ENCODE measurements around the gene GSTT4. TPM values are rescaled to one million over a fixed set of nuclear protein-coding genes. Genes with fewer than 3 reads are reported as not detected.
"Not testable (repeated sequence)": the region's sequence is repeated elsewhere in the genome, so short reads cannot be mapped to it uniquely, and the experiment has no call there.

GSTT4 gene
- total and polyA plus RNA-seq, 4 donors = not detected

- no peaks in the 10 kb centered on the region for H3K27me3 ChIP-seq (ENCODE audit: control insufficient read depth in 1 of 2, insufficient read depth in 2 of 2, low read length in 1 of 2)
- H3K4me3 ChIP-seq (ENCODE audit: low read length in 2 of 2) = no peak overlapping the region
- DNase-seq = no peak
- no peaks in the 10 kb centered on the region for H3K36me3 ChIP-seq (ENCODE audit: control insufficient read depth in 1 of 2, insufficient read depth in 2 of 2, low read length in 1 of 2)
- ATAC-seq (ENCODE audit: low FRiP score) = no peak
- intact Hi-C loops (cut with DNase I) = no loop called here
- no peak overlapping the region for H3K27ac ChIP-seq (ENCODE audit: low read depth in 1 of 2, low read length in 2 of 2)
- no peaks in the 10 kb centered on the region for H3K9me3 ChIP-seq (ENCODE audit: control insufficient read depth, low read length)
- H3K4me1 ChIP-seq (ENCODE audit: control insufficient read depth in 1 of 2, insufficient read depth in 2 of 2, low read length in 2 of 2) = no peaks in the 10 kb centered on the region
- 72 to 80% methylated on average over 10 of the region's 10 CpGs for WGBS, 2 donors
Measured at GRCh38 chr22:24006207-24006913, 1.1 kb upstream of the GSTT4 start.

GRCh38 chr22:24003887-24004286 is 1.4 kb downstream of the GSTT4 start:
- ATAC-seq (ENCODE audit: low FRiP score) (no peak), DNase-seq (no peak)
- intact Hi-C loops (cut with DNase I) = no loop called here
- Histone ChIP-seq H3K4me1 (ENCODE audit: control insufficient read depth in 1 of 2, insufficient read depth in 2 of 2, low read length in 2 of 2) (no peaks in the 10 kb centered on the region), H3K9me3 (ENCODE audit: control insufficient read depth, low read length) (no peaks in the 10 kb centered on the region), H3K27me3 (ENCODE audit: control insufficient read depth in 1 of 2, insufficient read depth in 2 of 2, low read length in 1 of 2) (no peaks in the 10 kb centered on the region), H3K4me3 (ENCODE audit: low read length in 2 of 2) (no peak overlapping the region), H3K27ac (ENCODE audit: low read depth in 1 of 2, low read length in 2 of 2) (no peak overlapping the region), H3K36me3 (ENCODE audit: control insufficient read depth in 1 of 2, insufficient read depth in 2 of 2, low read length in 1 of 2) (no peaks in the 10 kb centered on the region)
- WGBS, 2 donors = 89 to 91% methylated on average over 9 of the region's 9 CpGs

- ATAC-seq (ENCODE audit: low FRiP score) = no peak
- intact Hi-C loops (cut with DNase I) = no loop called here
- Histone ChIP-seq H3K4me3 (ENCODE audit: low read length in 2 of 2) (no peak overlapping the region), H3K27me3 (ENCODE audit: control insufficient read depth in 1 of 2, insufficient read depth in 2 of 2, low read length in 1 of 2) (no peaks in the 10 kb centered on the region), H3K9me3 (ENCODE audit: control insufficient read depth, low read length) (no peaks in the 10 kb centered on the region), H3K36me3 (ENCODE audit: control insufficient read depth in 1 of 2, insufficient read depth in 2 of 2, low read length in 1 of 2) (no peaks in the 10 kb centered on the region), H3K4me1 (ENCODE audit: control insufficient read depth in 1 of 2, insufficient read depth in 2 of 2, low read length in 2 of 2) (no peaks in the 10 kb centered on the region), H3K27ac (ENCODE audit: low read depth in 1 of 2, low read length in 2 of 2) (no peak overlapping the region)
- no peak for DNase-seq
- 91 to 92% methylated on average over 5 of the region's 5 CpGs for WGBS, 2 donors
Measured at GRCh38 chr22:24002851-24003250, 2.4 kb downstream of the GSTT4 start.

- 87 to 89% methylated on average over 10 of the region's 10 CpGs for WGBS, 2 donors
- no peaks in the 10 kb centered on the region for H3K9me3 ChIP-seq (ENCODE audit: control insufficient read depth, low read length)
- H3K36me3 ChIP-seq (ENCODE audit: control insufficient read depth in 1 of 2, insufficient read depth in 2 of 2, low read length in 1 of 2) = no peaks in the 10 kb centered on the region
- no peak for DNase-seq
- intact Hi-C loops (cut with DNase I) = no loop called here
- H3K4me1 ChIP-seq (ENCODE audit: control insufficient read depth in 1 of 2, insufficient read depth in 2 of 2, low read length in 2 of 2) = no peaks in the 10 kb centered on the region
- H3K4me3 ChIP-seq (ENCODE audit: low read length in 2 of 2) = no peak overlapping the region
- no peak for ATAC-seq (ENCODE audit: low FRiP score)
- no peak overlapping the region for H3K27ac ChIP-seq (ENCODE audit: low read depth in 1 of 2, low read length in 2 of 2)
- no peaks in the 10 kb centered on the region for H3K27me3 ChIP-seq (ENCODE audit: control insufficient read depth in 1 of 2, insufficient read depth in 2 of 2, low read length in 1 of 2)
Measured at GRCh38 chr22:24002272-24002671, 3.0 kb downstream of the GSTT4 start.

GRCh38 chr22:24001314-24001713 is 3.9 kb downstream of the GSTT4 start:
- Histone ChIP-seq H3K27me3 (ENCODE audit: control insufficient read depth in 1 of 2, insufficient read depth in 2 of 2, low read length in 1 of 2) (no peaks in the 10 kb centered on the region), H3K4me3 (ENCODE audit: low read length in 2 of 2) (no peak overlapping the region), H3K9me3 (ENCODE audit: control insufficient read depth, low read length) (no peaks in the 10 kb centered on the region), H3K27ac (ENCODE audit: low read depth in 1 of 2, low read length in 2 of 2) (no peak overlapping the region), H3K4me1 (ENCODE audit: control insufficient read depth in 1 of 2, insufficient read depth in 2 of 2, low read length in 2 of 2) (no peaks in the 10 kb centered on the region), H3K36me3 (ENCODE audit: control insufficient read depth in 1 of 2, insufficient read depth in 2 of 2, low read length in 1 of 2) (no peaks in the 10 kb centered on the region)
- DNase-seq (no peak), ATAC-seq (ENCODE audit: low FRiP score) (no peak)
- WGBS, 2 donors = 87 to 88% methylated on average over 9 of the region's 9 CpGs
- intact Hi-C loops (cut with DNase I) = no loop called here

GRCh38 chr22:23999779-24000178 is 5.5 kb downstream of the GSTT4 start:
- intact Hi-C loops (cut with DNase I) = not testable (repeated sequence)

GRCh38 chr22:23997092-23997491 is 8.2 kb downstream of the GSTT4 start:
- Histone ChIP-seq H3K36me3 (ENCODE audit: control insufficient read depth in 1 of 2, insufficient read depth in 2 of 2, low read length in 1 of 2) (no peaks in the 10 kb centered on the region), H3K4me3 (ENCODE audit: low read length in 2 of 2) (no peak overlapping the region), H3K4me1 (ENCODE audit: control insufficient read depth in 1 of 2, insufficient read depth in 2 of 2, low read length in 2 of 2) (no peaks in the 10 kb centered on the region), H3K9me3 (ENCODE audit: control insufficient read depth, low read length) (no peaks in the 10 kb centered on the region), H3K27ac (ENCODE audit: low read depth in 1 of 2, low read length in 2 of 2) (no peak overlapping the region), H3K27me3 (ENCODE audit: control insufficient read depth in 1 of 2, insufficient read depth in 2 of 2, low read length in 1 of 2) (no peaks in the 10 kb centered on the region)
- WGBS, 2 donors = 90 to 91% methylated on average over 3 of the region's 3 CpGs
- intact Hi-C loops (cut with DNase I) = no loop called here
- no peak for DNase-seq
- no peak for ATAC-seq (ENCODE audit: low FRiP score)

More at GRCh38 chr22:23999779-24000178, 5.5 kb downstream of the GSTT4 start:
- H3K27me3 ChIP-seq (ENCODE audit: control insufficient read depth in 1 of 2, insufficient read depth in 2 of 2, low read length in 1 of 2); H3K27ac ChIP-seq (ENCODE audit: low read depth in 1 of 2, low read length in 2 of 2); H3K9me3 ChIP-seq (ENCODE audit: control insufficient read depth, low read length); H3K4me3 ChIP-seq (ENCODE audit: low read length in 2 of 2); H3K36me3 ChIP-seq (ENCODE audit: control insufficient read depth in 1 of 2, insufficient read depth in 2 of 2, low read length in 1 of 2); ATAC-seq (ENCODE audit: low FRiP score); H3K4me1 ChIP-seq (ENCODE audit: control insufficient read depth in 1 of 2, insufficient read depth in 2 of 2, low read length in 2 of 2): not testable (repeated sequence)
- 80 to 88% methylated on average over 7 of the region's 7 CpGs for WGBS, 2 donors
- peak in 1 of 2 donors; percentile 62 for DNase-seq

- H3K4me1 ChIP-seq (ENCODE audit: control insufficient read depth in 1 of 2, insufficient read depth in 2 of 2, low read length in 2 of 2); intact Hi-C loops (cut with DNase I); H3K36me3 ChIP-seq (ENCODE audit: control insufficient read depth in 1 of 2, insufficient read depth in 2 of 2, low read length in 1 of 2); DNase-seq; H3K4me3 ChIP-seq (ENCODE audit: low read length in 2 of 2); ATAC-seq (ENCODE audit: low FRiP score); H3K27me3 ChIP-seq (ENCODE audit: control insufficient read depth in 1 of 2, insufficient read depth in 2 of 2, low read length in 1 of 2); H3K9me3 ChIP-seq (ENCODE audit: control insufficient read depth, low read length); H3K27ac ChIP-seq (ENCODE audit: low read depth in 1 of 2, low read length in 2 of 2): not testable (repeated sequence)
- 60 to 72% methylated on average over 4 of the region's 4 CpGs for WGBS, 2 donors
Measured at GRCh38 chr22:23993581-23994177, 11.6 kb downstream of the GSTT4 start.

GRCh38 chr22:23993080-23993479 is 12.2 kb downstream of the GSTT4 start:
- ATAC-seq (ENCODE audit: low FRiP score); H3K27ac ChIP-seq (ENCODE audit: low read depth in 1 of 2, low read length in 2 of 2); H3K27me3 ChIP-seq (ENCODE audit: control insufficient read depth in 1 of 2, insufficient read depth in 2 of 2, low read length in 1 of 2); H3K4me3 ChIP-seq (ENCODE audit: low read length in 2 of 2); H3K36me3 ChIP-seq (ENCODE audit: control insufficient read depth in 1 of 2, insufficient read depth in 2 of 2, low read length in 1 of 2); H3K4me1 ChIP-seq (ENCODE audit: control insufficient read depth in 1 of 2, insufficient read depth in 2 of 2, low read length in 2 of 2); H3K9me3 ChIP-seq (ENCODE audit: control insufficient read depth, low read length); DNase-seq; intact Hi-C loops (cut with DNase I): not testable (repeated sequence)
- 75 to 84% methylated on average over 2 of the region's 2 CpGs for WGBS, 2 donors
